Effector CD8-positive, alpha-beta T cell (primary cell): ENCODE data around the gene MZB1.

Experiments
- DNase-seq: peaks from one replicate; lab custom pipeline; 2025; lab: John Stamatoyannopoulos, UW
- total RNA-seq, 4 experiments: gene quantifications; one replicate each; lab custom pipeline; 2026; lab: John Stamatoyannopoulos, UW

MZB1 gene, protein sequence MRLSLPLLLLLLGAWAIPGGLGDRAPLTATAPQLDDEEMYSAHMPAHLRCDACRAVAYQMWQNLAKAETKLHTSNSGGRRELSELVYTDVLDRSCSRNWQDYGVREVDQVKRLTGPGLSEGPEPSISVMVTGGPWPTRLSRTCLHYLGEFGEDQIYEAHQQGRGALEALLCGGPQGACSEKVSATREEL
- 0 to 1.3 (median 0.96) reads per million in 4 experiments for total RNA-seq

DNA sequence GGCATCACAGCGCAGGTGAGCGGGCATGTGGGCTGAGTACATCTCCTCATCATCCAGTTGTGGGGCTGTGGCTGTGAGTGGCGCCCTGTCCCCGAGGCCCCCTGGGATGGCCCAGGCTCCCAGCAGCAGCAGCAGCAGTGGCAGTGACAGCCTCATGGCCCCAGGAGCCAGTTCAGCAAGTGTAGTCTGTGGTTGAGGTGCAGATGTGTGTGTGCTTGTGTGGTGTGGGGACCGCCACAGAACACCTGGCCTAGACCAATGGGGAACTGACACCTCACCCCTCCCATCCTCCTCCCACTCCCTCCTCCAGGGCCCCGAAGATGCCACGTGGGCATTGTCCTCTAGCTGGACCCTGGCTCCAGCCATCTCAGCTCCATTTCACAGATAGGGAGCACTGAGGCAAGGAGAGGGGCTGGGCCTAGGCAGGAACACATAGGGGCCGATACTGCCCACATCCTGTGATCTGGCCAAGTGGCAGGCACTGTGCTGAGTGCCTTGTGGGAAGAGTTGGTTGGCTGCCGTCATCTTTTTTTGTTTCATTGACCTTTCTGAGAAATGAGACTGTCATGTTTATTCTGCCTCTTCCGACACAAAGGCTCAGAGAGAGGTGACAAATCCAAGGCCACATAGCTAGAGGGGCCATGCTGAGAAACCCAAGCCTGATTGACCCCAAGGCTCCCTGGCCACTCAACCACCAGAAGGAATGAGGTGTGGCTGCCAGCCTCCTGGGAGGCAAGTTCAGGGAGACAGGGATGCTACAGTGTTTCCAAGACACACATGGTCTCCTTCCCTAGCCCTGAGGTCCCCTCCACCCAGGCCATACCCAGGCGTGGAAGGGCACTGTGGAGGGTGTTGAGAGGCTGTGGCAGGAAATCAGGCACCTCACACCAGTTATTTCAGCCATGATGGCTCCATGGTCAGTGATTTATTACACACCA lies at the start of gene MZB1:
MZB1 (minus strand) TSS at position 213 of the 938 bp plus-strand sequence; CDS start at position 156, 57 bp downstream.
- no peak for DNase-seq

DNA sequence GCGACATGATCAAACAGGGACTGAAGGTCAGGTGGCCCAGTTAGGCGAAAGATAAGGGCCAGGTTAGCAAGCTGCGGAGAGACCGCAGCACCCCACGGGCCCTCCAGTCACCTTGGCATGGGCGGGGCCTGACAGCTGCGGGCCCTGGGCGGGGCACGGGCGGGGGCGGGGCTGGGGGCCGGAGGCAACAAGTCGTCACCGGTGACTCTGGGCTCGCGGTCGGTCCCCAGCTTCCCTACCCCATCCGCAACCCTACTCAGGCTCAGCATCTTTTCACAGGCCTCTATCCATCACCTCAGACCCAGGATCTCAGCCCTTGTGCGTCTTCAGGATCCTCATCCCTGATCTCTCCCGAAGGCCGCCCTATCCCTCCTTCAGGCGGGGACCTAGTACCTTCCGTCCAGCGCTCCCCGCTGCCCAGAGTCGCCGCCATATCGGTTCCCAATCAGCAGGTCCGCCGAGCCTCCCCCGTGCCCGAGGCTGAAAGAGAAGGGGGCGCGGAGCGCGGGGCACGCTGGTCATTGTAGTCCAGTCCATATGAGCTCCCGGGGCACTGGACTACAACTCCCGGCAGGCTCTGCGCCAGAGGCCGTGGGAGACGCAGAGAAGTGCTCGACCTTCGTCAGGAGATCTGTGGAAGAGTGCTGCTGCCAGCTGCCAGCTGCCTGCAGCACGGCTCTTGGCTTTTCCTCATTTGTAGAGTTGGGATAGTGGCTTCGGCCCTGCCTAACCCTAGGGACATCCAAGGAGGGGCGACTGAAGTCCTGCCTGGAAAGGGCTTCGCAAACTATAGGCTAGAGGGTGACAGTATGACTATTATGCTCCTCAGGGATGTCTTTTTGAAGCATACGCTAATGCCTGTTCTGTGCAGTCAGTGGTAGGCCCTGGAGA lies 49.5 kb upstream of the MZB1 start, which contains the start of gene DNAJC18:
DNAJC18 (minus strand) TSS at position 513 of the 891 bp plus-strand sequence; CDS start at position 433, 80 bp downstream.
- peak; percentile 87 for DNase-seq

DNA sequence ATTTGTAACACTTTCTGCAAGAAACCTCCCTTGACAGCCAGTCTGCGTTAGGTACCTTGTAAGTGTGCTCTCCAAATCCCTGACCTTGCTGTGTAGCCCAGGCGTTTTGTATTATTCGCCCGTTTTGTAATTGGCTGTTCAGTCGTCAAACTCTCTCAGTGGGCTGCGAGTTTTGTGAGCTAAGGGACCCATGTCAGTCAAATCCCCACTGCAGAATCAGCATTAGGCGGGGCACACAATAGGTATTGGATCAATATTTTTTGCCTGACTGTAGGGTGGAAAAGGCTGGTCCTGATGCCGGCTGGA lies 48.9 kb upstream of the MZB1 start:
- no peak for DNase-seq

DNA sequence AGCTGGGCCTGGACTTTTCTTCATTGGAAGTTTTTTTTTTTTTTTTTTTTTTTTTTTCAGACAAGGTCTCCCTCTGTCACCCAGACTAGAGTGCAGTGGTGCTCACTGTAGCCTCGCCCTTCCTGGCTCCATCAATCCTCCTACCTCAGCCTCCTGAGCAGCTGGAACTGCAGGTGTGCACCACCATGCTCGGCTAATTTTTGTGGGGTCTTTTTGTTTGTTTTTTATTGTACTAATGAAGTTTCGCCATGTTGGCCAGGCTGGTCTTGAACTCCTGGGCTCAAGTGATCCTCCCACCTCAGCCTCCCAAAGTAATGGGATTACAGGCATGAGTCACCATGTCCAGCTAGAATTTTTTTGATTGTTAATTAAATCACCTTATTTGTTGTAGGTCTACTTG lies 46.0 kb upstream of the MZB1 start:
- no peak for DNase-seq

DNA sequence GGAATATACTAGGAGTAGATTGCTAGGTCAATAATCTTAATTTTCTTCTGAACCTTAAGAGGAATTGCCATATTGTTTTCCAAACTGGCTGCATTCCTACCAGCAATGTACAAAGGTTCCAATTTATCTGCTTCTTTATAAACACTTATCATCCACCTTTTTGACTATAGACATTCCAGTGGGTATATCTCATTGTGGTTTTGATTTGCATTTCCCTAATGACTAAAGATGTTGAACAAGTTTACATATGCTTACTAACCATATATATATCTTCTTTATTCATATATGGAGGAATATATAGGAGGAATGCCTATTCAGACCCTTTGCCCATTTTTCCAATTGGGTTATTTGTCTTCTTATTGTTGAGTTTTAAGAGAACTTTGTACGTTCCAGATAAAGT lies 42.0 kb upstream of the MZB1 start:
- no peak for DNase-seq

DNA sequence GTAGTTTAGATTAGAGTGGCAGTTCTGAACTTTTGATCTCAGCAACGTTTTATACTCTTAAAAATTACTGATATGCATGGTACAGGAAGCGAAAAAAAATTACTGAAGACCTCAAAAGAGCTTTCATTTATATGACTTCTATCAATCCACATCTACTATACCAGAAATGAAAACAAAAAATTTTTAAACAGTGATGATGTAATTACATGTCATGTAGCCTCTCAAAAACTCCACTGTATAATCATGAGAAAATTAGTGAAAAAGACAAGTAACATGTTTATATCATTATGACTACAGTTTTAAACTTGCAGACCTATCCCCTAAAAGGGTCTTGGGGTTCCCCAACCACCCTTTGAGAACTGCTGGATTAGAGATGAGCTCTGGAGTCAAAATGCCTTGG lies 40.3 kb upstream of the MZB1 start:
- DNase-seq: no peak

DNA sequence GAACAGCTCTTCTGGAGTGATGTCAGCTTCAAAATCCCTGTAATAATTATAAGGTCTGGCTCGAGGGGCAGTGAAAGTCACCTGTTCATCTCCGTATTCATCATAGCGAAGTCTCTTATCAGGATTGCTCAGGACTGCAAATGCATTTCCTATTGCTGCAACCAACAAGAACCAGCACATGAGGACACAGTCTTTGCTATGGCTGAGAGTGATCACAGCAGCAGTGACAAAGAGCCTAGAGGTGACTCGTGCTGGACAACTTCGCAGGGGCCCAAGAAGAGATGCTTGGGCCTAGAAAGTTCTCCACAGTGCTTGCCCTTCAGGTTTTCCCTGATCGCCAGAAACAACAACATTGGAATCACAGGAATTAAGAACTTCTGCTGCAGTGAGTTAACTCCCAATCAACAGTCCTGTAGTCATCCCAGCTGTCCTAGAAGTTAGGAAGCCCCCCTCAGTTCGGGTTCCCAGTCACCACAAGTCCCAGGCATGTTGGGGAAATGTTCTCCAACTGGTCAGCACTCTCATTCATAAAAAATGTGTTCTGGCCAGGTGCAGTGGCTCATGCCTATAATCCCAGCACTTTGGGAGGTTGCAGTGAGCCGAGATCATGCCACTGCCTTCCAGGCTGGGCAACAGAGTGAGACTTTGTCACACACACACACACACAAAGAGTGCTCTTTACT lies 36.6 kb upstream of the MZB1 start:
- DNase-seq: no peak

DNA sequence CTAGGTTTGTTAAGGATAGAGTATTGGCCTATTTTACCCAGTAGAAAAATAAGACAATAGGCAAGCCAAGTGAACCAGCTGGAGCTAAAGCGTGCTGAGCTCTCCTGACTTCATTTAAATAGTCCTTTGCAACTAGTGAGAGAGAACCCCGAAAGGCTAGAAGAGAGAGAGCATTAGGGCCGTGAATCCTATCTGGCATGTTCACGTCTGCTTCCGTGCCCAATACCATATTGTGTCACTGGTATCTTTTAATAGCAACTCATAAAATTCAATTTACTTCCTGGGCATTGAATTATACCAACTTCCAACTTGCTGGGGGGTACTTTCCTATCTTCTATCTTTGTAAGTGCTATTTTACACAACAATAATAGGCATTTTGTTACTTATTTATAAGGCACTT lies 35.8 kb upstream of the MZB1 start:
- no peak for DNase-seq

DNA sequence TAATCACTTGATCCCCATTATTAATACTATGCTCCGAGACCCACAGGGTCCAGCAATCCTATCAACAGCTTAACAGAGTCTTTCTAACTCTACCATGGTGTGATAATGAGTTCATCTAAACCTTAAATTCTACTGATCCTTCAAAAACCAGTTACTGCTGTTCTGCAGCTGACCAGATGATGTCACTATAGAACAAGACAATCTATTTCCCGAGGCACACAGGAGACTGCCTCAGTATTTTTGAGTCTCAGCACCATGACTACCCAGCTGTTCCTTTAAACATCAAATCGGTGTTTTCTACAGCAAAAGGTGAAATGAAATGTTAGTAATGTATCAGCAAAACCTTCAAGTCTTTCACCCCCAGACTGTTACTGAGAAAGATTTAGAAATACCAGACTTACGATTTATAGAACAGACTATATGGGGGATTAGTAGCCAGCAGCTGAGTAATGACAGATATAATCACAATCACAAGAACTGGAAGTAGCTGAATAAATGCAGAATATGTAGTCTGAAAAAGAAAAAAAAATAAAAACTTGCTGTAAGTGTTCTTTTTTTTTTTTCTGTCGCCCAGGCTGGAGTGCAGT lies 32.7 kb upstream of the MZB1 start:
- DNase-seq: peak; percentile 17

DNA sequence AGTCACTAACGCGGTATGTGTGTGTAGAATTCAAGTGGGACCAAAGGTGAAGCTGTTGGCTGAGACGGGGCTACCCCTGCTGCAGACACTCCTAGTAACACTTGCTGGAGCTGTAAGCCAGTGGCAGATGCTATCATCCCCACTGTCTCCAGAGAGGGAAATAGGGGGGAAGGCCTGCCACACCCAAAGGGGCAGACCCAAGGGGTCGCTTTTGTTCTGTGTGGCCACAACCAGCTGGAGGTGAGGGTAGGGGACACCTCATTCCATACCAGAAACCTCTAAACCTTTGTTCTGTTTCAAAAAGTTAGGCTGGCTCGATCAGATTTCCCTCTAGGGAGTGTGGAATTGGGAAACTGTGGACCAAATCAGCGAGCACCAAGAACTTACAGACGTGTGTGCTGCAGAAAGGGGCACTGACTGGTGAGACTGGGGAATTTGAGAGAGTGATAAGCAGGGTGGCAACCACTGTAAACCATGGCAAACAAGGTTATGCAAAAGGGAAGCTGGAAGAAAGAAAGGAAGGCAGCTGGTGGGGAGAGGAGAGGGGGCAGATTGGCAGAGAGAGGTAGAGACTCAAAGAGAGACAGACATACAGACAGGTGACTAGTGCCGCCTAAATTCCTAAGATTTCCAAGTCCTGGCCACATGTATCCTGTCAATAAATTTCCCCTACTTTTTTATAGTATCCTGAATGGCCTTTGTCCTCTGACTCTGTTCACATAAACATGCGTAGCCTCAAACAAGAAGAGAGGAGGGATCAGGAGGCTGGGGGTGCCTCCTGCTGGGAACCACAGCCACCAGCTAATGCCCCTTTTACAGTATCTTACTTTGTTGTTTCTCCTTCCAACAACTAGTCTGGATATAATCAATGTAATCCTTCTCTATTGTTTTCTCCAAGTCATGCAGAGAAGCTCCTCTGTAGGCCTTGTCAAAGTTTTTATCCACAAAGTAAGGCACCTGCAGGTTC lies 29.8 kb upstream of the MZB1 start:
- DNase-seq: no peak

DNA sequence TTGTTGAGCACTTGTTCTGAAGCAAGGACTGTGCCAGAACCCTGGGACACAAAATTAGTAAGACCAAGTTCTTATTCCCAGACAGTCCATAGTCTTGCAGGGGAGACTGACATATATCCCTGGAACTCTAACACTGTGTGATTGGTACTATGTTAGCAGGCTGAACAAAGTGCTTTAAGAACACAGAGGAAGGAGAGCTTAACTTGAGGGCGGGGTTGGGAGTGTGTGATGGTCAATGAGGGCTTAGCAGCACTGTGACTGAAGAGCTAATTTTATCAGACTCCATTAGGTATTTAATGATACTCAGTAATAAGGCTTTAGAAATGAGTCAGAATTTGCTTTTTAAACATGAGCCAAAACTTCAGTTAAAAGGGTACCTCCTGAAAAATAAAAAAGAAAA lies 29.1 kb upstream of the MZB1 start:
- no peak for DNase-seq

DNA sequence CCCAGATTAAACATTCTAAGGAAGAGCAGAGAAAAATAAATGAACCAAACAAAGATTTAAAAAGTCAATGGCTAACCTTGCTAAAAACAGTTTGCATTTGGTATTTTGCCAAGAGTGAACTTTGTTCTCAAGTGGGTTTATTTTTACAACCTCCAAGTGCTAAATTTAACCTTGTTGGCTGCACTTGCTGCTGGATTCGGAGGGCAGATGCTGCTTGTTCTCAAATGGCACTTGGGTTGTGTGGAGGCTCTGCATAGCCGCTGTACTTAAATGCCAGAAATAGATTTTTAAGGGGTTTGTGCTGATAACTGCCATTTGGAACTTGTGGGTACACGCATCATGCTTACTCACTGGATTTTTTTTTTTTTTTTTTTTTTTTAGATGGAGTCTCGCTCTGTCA lies 27.5 kb upstream of the MZB1 start:
- no peak for DNase-seq

DNA sequence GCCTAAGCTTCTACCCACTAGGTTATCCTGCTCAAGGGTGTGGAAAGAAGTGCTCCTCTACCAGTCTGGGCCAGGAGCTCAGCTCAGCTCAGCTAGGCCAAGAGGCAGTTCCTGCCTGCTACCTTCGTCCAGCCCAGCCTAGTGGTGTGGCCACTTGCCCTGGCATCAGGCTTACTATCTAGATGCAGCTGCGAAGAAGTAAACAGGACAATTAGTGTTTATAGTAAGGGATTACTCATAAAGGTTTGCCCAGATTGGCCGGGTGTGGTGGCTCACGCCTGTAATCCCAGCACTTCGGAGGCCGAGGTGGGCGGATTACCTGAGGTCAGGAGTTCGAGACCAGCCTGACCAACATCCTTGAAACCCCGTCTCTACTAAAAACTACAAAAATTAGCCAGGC lies 26.9 kb upstream of the MZB1 start:
- no peak for DNase-seq

DNA sequence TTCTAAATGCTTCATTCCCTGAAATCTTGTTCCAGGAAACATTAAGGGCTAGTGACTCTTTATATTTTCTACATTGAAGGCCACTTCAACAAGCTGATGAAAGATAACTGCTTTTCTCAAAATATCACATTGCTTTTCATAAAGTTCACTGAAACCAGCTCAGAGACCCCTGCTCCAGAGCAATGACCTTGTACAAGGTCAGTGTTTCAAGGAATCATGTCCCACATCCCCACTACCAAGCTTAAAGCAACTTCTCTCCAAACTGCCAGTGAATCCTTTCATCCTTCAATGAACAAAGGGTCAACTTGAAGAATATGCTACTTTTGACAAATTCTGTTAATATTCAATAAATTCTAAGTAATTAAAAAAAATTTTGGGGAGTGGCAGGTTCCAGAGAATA lies 26.2 kb upstream of the MZB1 start:
- no peak for DNase-seq

DNA sequence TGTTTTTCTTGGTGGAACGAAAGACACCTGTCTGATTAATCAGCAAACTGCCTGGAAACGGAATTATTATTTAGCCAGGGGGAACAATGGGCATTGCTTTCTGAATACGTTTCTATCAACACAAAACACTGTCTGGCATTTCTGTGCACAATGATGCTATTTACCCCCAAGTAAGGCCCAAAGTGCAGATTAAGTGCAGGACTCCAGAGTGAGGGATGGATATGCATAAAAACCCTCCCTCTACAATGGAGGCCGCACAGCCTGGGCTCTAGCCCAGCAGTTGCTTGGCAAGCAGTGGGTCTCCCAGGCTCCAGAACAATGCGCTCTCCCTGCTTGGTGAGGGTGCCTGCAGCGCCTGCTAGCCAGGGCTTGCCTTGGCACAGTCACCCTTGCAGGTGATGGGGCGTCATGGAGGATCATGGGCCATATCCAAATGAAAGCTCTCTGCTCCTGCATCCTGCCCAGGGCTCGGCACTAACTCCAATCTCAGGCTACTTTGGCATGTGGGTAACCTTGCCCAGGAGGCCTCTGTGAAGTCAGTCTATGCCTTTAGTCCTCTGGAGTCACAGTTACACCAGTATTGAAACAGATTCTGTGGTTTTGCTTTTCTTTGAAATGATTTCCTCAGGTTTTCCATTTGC lies 25.6 kb upstream of the MZB1 start:
- DNase-seq: no peak

DNA sequence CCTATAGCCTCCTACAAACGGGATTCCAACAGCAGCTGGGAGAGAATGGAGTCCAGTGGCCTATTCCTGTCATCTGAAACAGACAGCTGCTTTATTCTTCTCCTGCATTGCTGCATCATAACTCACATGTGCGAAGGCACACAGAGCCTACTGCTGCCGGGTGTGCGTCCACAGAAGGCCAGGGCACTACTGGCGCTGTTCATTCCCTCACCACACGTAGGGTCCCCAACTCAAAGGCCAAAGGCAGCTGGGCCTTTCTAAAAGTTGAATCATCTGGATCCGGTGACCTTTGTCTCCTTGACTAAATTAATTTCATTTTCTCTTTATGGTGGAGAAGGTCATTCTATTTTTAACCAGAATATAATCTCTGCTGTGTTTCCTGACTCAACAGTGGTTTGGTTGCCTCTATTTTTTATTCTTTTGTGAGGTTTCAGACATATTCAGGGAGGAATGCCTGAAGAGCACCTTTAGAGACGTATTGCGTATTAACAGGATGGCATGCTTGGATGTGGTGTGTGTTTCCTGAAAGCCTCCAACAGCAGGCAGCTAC lies 24.9 kb upstream of the MZB1 start:
- DNase-seq: no peak

DNA sequence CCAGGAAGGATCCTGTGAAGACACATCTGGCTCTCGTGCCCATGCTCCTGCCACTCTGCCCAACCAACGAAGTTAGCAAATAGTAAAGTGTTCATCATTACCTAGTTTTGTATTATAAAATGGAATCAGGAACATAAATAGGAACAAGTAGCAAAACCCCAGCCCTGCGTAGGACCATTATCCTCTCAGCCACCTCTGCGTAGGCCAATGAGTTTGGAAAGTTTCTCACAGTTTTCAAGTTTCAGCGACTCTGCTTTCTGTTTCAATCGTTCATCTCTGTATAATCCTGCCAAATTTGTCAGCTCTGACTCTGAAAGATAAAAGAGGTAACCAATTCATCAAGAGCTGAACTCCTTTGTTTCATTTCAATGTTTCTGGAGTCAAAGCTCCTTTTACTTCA lies 24.2 kb upstream of the MZB1 start:
- no peak for DNase-seq

DNA sequence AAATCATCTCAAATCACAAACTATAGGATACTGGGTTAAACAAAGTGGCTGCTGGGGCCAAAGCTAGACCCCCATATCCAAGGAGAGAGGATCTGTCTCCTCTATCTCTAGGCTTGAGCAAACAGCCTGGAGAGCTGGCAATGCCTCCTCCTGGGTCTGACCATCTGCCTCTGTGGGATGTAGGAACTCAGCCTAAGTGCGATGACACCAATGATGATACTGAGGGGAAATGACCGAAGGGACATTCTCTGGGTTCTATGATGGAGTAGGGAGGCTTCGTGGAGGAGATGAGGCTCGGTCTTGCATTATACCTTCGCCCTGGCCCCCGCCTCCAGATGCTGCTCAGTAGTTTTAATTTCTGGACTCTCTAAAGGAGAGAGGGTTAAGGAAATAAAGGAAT lies 23.4 kb upstream of the MZB1 start:
- DNase-seq: no peak
